MM.1S (cell line): ENCODE data around the gene ARHGEF1.

ENCODE experiments used
- EZH2 ChIP-seq: fragments of 300-600 bp; sonication (generic); optimal IDR thresholded peaks from 2 replicates; pipeline ENCODE3; 2017; ENCODE audit warnings: low read depth, mild to moderate bottlenecking, antibody characterized with exemption, low read length, mixed read lengths
- EZH2phosphoT487 ChIP-seq: fragments of 300-600 bp; sonication (generic); IDR thresholded peaks from 2 replicates; pipeline ENCODE4 v1.6.1; 2018; ENCODE audit warnings: antibody characterized with exemption, low read length
- TF ChIP-seq, protein P1 (sequence below): fragments of 300-600 bp; sonication (generic); IDR thresholded peaks from 2 replicates; pipeline ENCODE4 v1.5.1; 2016; ENCODE audit warnings: antibody characterized with exemption, low read length, mixed read lengths

DNA sequence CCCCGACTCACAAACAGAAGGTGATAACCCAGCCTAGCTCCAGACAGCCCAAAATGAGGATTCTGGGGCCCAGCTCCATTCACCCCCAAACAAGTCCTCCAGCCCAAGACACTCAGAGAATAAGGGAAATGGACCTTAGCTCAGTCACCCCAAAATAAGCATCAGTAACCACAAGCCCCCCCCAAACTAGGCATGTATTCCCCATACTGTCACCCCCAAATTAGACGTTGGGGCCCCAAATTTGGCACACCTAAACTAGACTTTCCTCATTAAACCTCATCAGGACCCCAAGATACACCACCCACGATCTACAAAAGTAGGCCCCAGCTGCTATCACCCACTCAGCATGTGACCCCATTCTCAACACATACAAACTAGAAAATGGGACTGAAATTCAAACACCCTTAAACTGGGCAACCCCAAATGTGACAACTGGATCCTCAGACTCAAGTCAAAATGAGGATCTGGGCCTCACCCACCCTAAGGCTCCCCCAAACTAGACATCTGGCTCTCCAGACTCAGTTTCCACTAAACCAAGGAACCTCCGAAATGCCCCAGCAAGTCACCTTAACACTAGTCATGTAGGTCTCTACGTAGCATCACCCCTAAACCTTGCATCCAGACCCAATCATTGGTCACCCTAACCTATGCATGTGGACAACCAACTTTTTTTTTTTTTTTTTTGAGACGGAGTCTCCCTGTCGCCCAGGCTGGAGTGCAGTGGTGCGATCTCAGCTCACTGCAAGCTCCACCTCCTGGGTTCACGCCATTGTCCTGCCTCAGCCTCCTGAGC lies 58.6 kb downstream of the ARHGEF1 start:
- TF ChIP-seq, protein P1, sequence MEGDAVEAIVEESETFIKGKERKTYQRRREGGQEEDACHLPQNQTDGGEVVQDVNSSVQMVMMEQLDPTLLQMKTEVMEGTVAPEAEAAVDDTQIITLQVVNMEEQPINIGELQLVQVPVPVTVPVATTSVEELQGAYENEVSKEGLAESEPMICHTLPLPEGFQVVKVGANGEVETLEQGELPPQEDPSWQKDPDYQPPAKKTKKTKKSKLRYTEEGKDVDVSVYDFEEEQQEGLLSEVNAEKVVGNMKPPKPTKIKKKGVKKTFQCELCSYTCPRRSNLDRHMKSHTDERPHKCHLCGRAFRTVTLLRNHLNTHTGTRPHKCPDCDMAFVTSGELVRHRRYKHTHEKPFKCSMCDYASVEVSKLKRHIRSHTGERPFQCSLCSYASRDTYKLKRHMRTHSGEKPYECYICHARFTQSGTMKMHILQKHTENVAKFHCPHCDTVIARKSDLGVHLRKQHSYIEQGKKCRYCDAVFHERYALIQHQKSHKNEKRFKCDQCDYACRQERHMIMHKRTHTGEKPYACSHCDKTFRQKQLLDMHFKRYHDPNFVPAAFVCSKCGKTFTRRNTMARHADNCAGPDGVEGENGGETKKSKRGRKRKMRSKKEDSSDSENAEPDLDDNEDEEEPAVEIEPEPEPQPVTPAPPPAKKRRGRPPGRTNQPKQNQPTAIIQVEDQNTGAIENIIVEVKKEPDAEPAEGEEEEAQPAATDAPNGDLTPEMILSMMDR: no peak
- TF ChIP-seq EZH2phosphoT487: no peak
- TF ChIP-seq EZH2: no peak
